ENCODE results near the gene RTP5. TPM values are rescaled to one million over a fixed set of nuclear protein-coding genes. Genes with fewer than 3 reads are reported as not detected.
"Not testable (repeated sequence)": the region's sequence is repeated elsewhere in the genome, so short reads cannot be mapped to it uniquely, and the experiment has no call there.

The RTP5 gene
- total RNA-seq, 2 experiments from 2014 or later: not detected

- Mint-ChIP-seq H3K9me3 (no peaks in the 10 kb centered on the region), H3K4me3 (peak overlapping the region; percentile 39), H3K27ac (no peak overlapping the region), H3K36me3 (ENCODE audit: low read depth) (peaks cover 2% of the 10 kb centered on the region), H3K4me1 (ENCODE audit: low read depth) (peaks cover 2% of the 10 kb centered on the region), H3K27me3 (ENCODE audit: low read depth) (no peaks in the 10 kb centered on the region)
- intact Hi-C loops (cut with micrococcal nuclease): no loop called here
- CTCF ChIA-PET: no interaction called here
- no peak for DNase-seq
These were observed 32.2 kb downstream of the RTP5 start for GRCh38 chr2:241901500-241902351.

GRCh38 chr2:241902357-241902991 is 32.9 kb downstream of the RTP5 start:
- no peaks in the 10 kb centered on the region for H3K27me3 Mint-ChIP-seq (ENCODE audit: low read depth)
- no peak overlapping the region for H3K27ac Mint-ChIP-seq
- no peaks in the 10 kb centered on the region for H3K9me3 Mint-ChIP-seq
- H3K36me3 Mint-ChIP-seq (ENCODE audit: low read depth): peaks cover under 1% of the 10 kb centered on the region
- intact Hi-C loops (cut with micrococcal nuclease): no loop called here
- CTCF ChIA-PET: no interaction called here
- peak; percentile 3 for DNase-seq
- H3K4me1 Mint-ChIP-seq (ENCODE audit: low read depth): peaks cover 2% of the 10 kb centered on the region
- H3K4me3 Mint-ChIP-seq: no peak overlapping the region

GRCh38 chr2:241903121-241904010 is 33.8 kb downstream of the RTP5 start:
- no peak for DNase-seq
- CTCF ChIA-PET: no interaction called here
- no peak overlapping the region for H3K4me3 Mint-ChIP-seq
- H3K4me1 Mint-ChIP-seq (ENCODE audit: low read depth): peaks cover 2% of the 10 kb centered on the region
- intact Hi-C loops (cut with micrococcal nuclease): no loop called here
- no peak overlapping the region for H3K27ac Mint-ChIP-seq
- H3K27me3 Mint-ChIP-seq (ENCODE audit: low read depth): no peaks in the 10 kb centered on the region
- no peaks in the 10 kb centered on the region for H3K9me3 Mint-ChIP-seq
- H3K36me3 Mint-ChIP-seq (ENCODE audit: low read depth): no peaks in the 10 kb centered on the region

GRCh38 chr2:241904011-241904718 is 34.6 kb downstream of the RTP5 start:
- Mint-ChIP-seq H3K4me1 (ENCODE audit: low read depth) (peaks cover 2% of the 10 kb centered on the region), H3K9me3 (no peaks in the 10 kb centered on the region), H3K4me3 (no peak overlapping the region), H3K36me3 (ENCODE audit: low read depth) (no peaks in the 10 kb centered on the region), H3K27me3 (ENCODE audit: low read depth) (no peaks in the 10 kb centered on the region), H3K27ac (no peak overlapping the region)
- CTCF ChIA-PET: no interaction called here
- DNase-seq: no peak
- intact Hi-C loops (cut with micrococcal nuclease): no loop called here

- no peaks in the 10 kb centered on the region for H3K27me3 Mint-ChIP-seq (ENCODE audit: low read depth)
- H3K4me1 Mint-ChIP-seq (ENCODE audit: low read depth): peaks cover 2% of the 10 kb centered on the region
- CTCF ChIA-PET: no interaction called here
- H3K4me3 Mint-ChIP-seq: no peak overlapping the region
- no peak overlapping the region for H3K27ac Mint-ChIP-seq
- H3K9me3 Mint-ChIP-seq: no peaks in the 10 kb centered on the region
- intact Hi-C loops (cut with micrococcal nuclease): no loop called here
- DNase-seq: no peak
- H3K36me3 Mint-ChIP-seq (ENCODE audit: low read depth): no peaks in the 10 kb centered on the region
These were observed 35.5 kb downstream of the RTP5 start for GRCh38 chr2:241904791-241905710.

GRCh38 chr2:241905716-241906377 is 36.3 kb downstream of the RTP5 start:
- no peak overlapping the region for H3K4me3 Mint-ChIP-seq
- peaks cover 2% of the 10 kb centered on the region for H3K4me1 Mint-ChIP-seq (ENCODE audit: low read depth)
- CTCF ChIA-PET: no interaction called here
- H3K27ac Mint-ChIP-seq: no peak overlapping the region
- intact Hi-C loops (cut with micrococcal nuclease): no loop called here
- H3K36me3 Mint-ChIP-seq (ENCODE audit: low read depth): peaks cover 3% of the 10 kb centered on the region
- no peak for DNase-seq
- H3K27me3 Mint-ChIP-seq (ENCODE audit: low read depth): no peaks in the 10 kb centered on the region
- no peaks in the 10 kb centered on the region for H3K9me3 Mint-ChIP-seq

- intact Hi-C loops (cut with micrococcal nuclease); DNase-seq; CTCF ChIA-PET; H3K27me3 Mint-ChIP-seq (ENCODE audit: low read depth); H3K4me3 Mint-ChIP-seq; H3K4me1 Mint-ChIP-seq (ENCODE audit: low read depth); H3K36me3 Mint-ChIP-seq (ENCODE audit: low read depth); H3K27ac Mint-ChIP-seq; H3K9me3 Mint-ChIP-seq: not testable (repeated sequence)
These were observed 36.8 kb downstream of the RTP5 start for GRCh38 chr2:241906378-241906770.

GRCh38 chr2:241906826-241907570 is 37.5 kb downstream of the RTP5 start:
- peaks cover 11% of the 10 kb centered on the region for H3K36me3 Mint-ChIP-seq (ENCODE audit: low read depth)
- H3K4me1 Mint-ChIP-seq (ENCODE audit: low read depth): no peaks in the 10 kb centered on the region
- CTCF ChIA-PET: no interaction called here
- no peak for DNase-seq
- no peak overlapping the region for H3K4me3 Mint-ChIP-seq
- no peak overlapping the region for H3K27ac Mint-ChIP-seq
- intact Hi-C loops (cut with micrococcal nuclease): no loop called here
- no peaks in the 10 kb centered on the region for H3K9me3 Mint-ChIP-seq
- H3K27me3 Mint-ChIP-seq (ENCODE audit: low read depth): no peaks in the 10 kb centered on the region

GRCh38 chr2:241907831-241908230 is 38.3 kb downstream of the RTP5 start:
- intact Hi-C loops (cut with micrococcal nuclease); H3K27ac Mint-ChIP-seq; H3K9me3 Mint-ChIP-seq; DNase-seq; H3K4me1 Mint-ChIP-seq (ENCODE audit: low read depth); H3K4me3 Mint-ChIP-seq; H3K27me3 Mint-ChIP-seq (ENCODE audit: low read depth); CTCF ChIA-PET: not testable (repeated sequence)
- peaks cover 13% of the 10 kb centered on the region for H3K36me3 Mint-ChIP-seq (ENCODE audit: low read depth)

- intact Hi-C loops (cut with micrococcal nuclease): no loop called here
- no peaks in the 10 kb centered on the region for H3K4me1 Mint-ChIP-seq (ENCODE audit: low read depth)
- no peak overlapping the region for H3K4me3 Mint-ChIP-seq
- H3K9me3 Mint-ChIP-seq: no peaks in the 10 kb centered on the region
- CTCF ChIA-PET: no interaction called here
- H3K27ac Mint-ChIP-seq: no peak overlapping the region
- peaks cover 13% of the 10 kb centered on the region for H3K36me3 Mint-ChIP-seq (ENCODE audit: low read depth)
- no peak for DNase-seq
- no peaks in the 10 kb centered on the region for H3K27me3 Mint-ChIP-seq (ENCODE audit: low read depth)
These were observed 39.3 kb downstream of the RTP5 start for GRCh38 chr2:241908686-241909420.

Measured in activated naive CD4-positive, alpha-beta T cell treated with anti-CD3 and anti-CD28 coated beads for 36 hours (primary cell).